NCI-H1092 (cell line): ENCODE data around the gene PTPRE.

Source experiments
- DNase-seq: peaks from one replicate; lab custom pipeline; 2025; lab: John Stamatoyannopoulos, UW

PTPRE gene

GRCh38 chr10:127908106-127908958 lies 1.4 kb downstream of the PTPRE start:
- DNase-seq: no peak

GRCh38 chr10:127908959-127909267 lies 2.0 kb downstream of the PTPRE start:
- DNase-seq: no peak

- no peak for DNase-seq
Observed at GRCh38 chr10:127909716-127910463, 3.0 kb downstream of the PTPRE start.

- no peak for DNase-seq
Observed at GRCh38 chr10:127910464-127910770, 3.5 kb downstream of the PTPRE start.

GRCh38 chr10:127911218-127911866 lies 4.4 kb downstream of the PTPRE start:
- no peak for DNase-seq

GRCh38 chr10:127911867-127912257 lies 5.0 kb downstream of the PTPRE start:
- no peak for DNase-seq

GRCh38 chr10:127912607-127913367 lies 5.9 kb downstream of the PTPRE start:
- no peak for DNase-seq

- DNase-seq: no peak
Observed at GRCh38 chr10:127913368-127913759, 6.5 kb downstream of the PTPRE start.

GRCh38 chr10:127915324-127915723 lies 8.4 kb downstream of the PTPRE start:
- DNase-seq: no peak

- DNase-seq: no peak
Observed at GRCh38 chr10:127916826-127917225, 9.9 kb downstream of the PTPRE start.

GRCh38 chr10:127918572-127918971 lies 11.7 kb downstream of the PTPRE start:
- no peak for DNase-seq

- no peak for DNase-seq
Observed at GRCh38 chr10:127919418-127920271, 12.7 kb downstream of the PTPRE start.

- no peak for DNase-seq
Observed at GRCh38 chr10:127920306-127921074, 13.6 kb downstream of the PTPRE start.

GRCh38 chr10:127921075-127921752 lies 14.3 kb downstream of the PTPRE start:
- DNase-seq: no peak

GRCh38 chr10:127921753-127922145 lies 14.8 kb downstream of the PTPRE start:
- DNase-seq: no peak

GRCh38 chr10:127922206-127922605 lies 15.3 kb downstream of the PTPRE start:
- no peak for DNase-seq

- no peak for DNase-seq
Observed at GRCh38 chr10:127922675-127923366, 15.9 kb downstream of the PTPRE start.

GRCh38 chr10:127923646-127924045 lies 16.7 kb downstream of the PTPRE start:
- no peak for DNase-seq

- no peak for DNase-seq
Observed at GRCh38 chr10:127925471-127926207, 18.7 kb downstream of the PTPRE start.
